TTC549 (cell line): ENCODE results near the gene BAIAP2L1.

Experiments used
- FAIRE-seq: peaks from 2 replicates; lab custom pipeline; 2012; peaks lifted over from hg19 to GRCh38; lab: Jason Lieb, UNC

BAIAP2L1 gene

GRCh38 chr7:98266840-98267239 lies 134.1 kb downstream of the BAIAP2L1 start:
- FAIRE-seq, result no peak

- FAIRE-seq, result no peak
Measured at GRCh38 chr7:98265841-98266271, 135.0 kb downstream of the BAIAP2L1 start.

GRCh38 chr7:98257701-98258100 lies 143.2 kb downstream of the BAIAP2L1 start:
- FAIRE-seq, result no peak

- no peak for FAIRE-seq
Measured at GRCh38 chr7:98256431-98256830, 144.5 kb downstream of the BAIAP2L1 start.

DNA sequence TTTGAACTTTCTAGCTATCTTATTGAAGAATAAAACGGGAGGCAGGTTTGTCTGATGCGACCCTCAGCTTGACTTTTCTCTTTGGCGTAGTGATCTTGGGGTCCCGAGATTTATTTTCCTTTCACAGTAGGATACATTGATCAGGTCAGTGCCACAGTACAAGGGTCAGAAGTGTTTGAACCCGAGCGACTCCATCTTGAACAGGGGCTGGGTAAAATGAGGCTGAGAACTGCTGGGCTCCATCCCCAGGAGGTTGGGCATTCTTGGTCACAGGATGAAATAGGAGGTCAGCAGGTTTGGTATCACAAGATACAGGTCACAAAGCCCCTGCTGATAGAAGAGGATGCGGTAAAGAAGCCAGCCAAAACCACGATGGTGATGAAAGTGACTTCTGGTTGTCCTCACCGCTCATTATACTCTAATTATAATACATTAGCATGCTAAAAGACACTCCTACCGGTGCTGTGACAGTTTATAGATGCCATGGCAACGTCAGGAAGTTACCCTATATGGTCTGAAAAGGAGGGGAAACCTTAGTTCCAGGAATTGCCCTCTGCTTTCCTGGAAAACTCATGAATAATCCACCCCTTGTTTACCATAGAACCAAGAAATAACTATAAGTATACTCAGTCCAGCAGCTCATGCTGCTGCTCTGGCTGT lies 145.8 kb downstream of the BAIAP2L1 start:
- no peak for FAIRE-seq

- FAIRE-seq, result no peak
Measured at GRCh38 chr7:98254516-98254915, 146.4 kb downstream of the BAIAP2L1 start.

DNA sequence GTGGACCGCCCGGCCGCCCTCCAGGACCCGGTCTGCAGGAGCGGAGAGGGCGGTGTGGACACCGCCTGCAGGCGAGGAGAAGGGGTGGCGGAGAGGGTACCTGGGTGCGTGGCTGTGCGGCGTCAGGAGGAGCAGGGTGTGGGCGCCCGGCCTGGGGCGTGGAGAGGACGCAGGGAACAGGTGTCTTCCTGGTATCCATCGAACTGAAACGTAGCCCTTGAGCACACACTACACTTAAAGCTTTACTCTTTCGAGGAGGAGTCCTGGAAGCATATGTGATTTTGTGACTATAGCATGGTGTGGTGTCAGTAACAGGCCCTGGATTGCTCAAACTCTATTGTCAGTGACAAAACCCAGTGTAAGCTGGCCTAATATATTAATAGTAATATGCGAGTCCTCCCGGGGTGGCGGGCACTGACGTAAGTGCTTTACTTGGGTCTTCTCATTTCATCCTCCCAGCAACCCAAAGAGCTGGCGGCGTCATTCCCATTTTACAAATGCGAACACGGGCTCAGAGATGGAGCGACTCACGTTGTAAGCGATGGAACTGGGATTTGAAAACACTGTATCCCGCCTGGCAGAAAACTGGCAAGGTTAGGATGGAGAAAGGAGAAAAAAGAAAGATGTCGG lies 148.3 kb downstream of the BAIAP2L1 start:
- no peak for FAIRE-seq

- FAIRE-seq, result no peak
Measured at GRCh38 chr7:98251601-98252424, 149.1 kb downstream of the BAIAP2L1 start, which contains the start of gene TECPR1. TECPR1 (minus strand) TSS chr7:98252232; CDS start chr7:98246146, 6,086 bp downstream.

DNA sequence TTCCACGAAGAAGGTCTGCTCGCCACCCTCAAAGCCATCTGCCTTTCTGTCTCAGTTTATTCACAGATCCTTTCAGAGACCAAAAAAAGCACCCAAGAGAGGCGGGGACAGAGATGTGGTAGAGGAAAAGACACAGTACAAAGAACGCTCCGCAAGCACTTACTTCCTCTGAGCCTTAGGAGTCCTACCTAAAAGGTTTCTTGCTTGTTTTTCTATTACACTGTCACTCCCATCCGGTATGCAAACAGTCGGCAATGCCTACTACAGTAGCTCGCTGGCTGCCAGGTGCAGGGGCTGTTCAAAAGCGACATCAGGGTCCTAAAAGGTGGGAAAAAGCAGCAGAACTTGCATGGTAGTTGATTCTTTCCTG lies 149.7 kb downstream of the BAIAP2L1 start:
- no peak for FAIRE-seq

GRCh38 chr7:98250789-98251188 lies 150.1 kb downstream of the BAIAP2L1 start:
- FAIRE-seq, result no peak

DNA sequence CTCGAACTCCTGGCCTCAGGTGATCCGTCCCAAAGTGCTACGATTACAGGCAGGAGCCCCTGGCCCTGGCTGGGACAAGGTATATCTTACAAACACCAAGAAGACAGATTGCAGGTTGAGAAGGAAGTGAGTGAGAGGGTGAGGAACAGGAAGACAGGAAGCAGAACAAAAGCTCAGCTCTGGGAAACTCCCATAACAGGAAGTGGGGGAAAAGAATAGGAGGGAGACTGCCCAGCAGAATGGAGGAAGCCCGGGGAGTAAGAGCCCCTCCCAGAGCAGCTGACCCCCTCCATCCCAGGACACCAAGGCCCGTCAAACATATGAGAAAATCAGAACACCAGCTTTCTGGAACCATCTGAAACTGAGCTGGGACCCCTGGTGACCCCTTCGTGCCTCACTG lies 151.8 kb downstream of the BAIAP2L1 start:
- FAIRE-seq, result no peak

GRCh38 chr7:98248156-98248555 lies 152.7 kb downstream of the BAIAP2L1 start:
- FAIRE-seq, result no peak

DNA sequence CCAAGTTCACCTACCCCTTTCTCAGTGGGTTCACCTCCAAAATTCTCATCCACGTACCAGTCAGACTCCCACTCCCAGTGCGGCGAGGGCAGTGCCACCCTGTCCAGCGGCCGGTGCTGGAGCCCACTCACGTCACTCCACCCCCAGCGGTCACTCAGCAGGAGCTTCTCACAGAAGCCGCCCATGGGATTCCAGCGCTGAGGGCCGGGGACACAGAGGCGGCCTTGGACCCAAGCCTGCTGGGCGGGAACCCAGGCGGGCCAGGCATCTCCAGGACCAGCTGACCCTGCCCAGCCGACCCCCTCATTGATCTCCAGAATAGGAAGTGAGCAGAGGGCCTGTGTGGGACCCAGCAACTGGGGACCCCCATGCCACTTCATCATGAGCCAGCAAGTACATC lies 156.0 kb downstream of the BAIAP2L1 start:
- FAIRE-seq, result no peak

- no peak for FAIRE-seq
Measured at GRCh38 chr7:98242934-98243333, 158.0 kb downstream of the BAIAP2L1 start.

GRCh38 chr7:98242342-98242741 lies 158.5 kb downstream of the BAIAP2L1 start:
- no peak for FAIRE-seq

GRCh38 chr7:98241674-98242241 lies 159.1 kb downstream of the BAIAP2L1 start:
- no peak for FAIRE-seq
